Psoas muscle (tissue), 8 donors: ENCODE results near the gene ABL2. TPM values are rescaled to one million over a fixed set of nuclear protein-coding genes. Genes with fewer than 3 reads are reported as not detected.
"Not testable (repeated sequence)": the region's sequence is repeated elsewhere in the genome, so short reads cannot be mapped to it uniquely, and the experiment has no call there.

ENCODE experiments used
- ATAC-seq, 4 donors: fragments of 200-7000 bp; cut with Tn5 transposase; one replicate each; pipeline ENCODE4 v1.9.1; 2020; ENCODE audit warnings: moderate library complexity in 3 of 4, mild to moderate bottlenecking in 2 of 4
- DNase-seq, 2 donors: peaks; one replicate each; pipeline ENCODE4 v3.0.0-alpha.2; 2020
- H3K27ac ChIP-seq: fragments of 200-600 bp; one replicate; pipeline ENCODE4 v1.8.0; 2022
- H3K27me3 ChIP-seq, 3 donors: fragments of 200-600 bp in 1 of 3; one replicate each; pipeline versions ENCODE4 v1.6.1 to v1.8.0; 2013 to 2022; ENCODE audit warnings: low read length in 2 of 3, mild to moderate bottlenecking in 2 of 3, moderate library complexity in 1 of 3; ENCODE audit not compliant: insufficient read depth in 3 of 3
- H3K36me3 ChIP-seq, 2 donors: fragments of 200-600 bp in 1 of 2; one replicate each; pipeline versions ENCODE4 v1.6.1 to v1.8.0; 2013 to 2022; ENCODE audit warnings: low read depth in 1 of 2, mild to moderate bottlenecking in 1 of 2, moderate library complexity in 1 of 2; ENCODE audit not compliant: insufficient read depth in 1 of 2
- H3K4me1 ChIP-seq: fragments of 200-600 bp; one replicate; pipeline ENCODE4 v1.8.0; 2022
- H3K4me3 ChIP-seq: fragments of 200-600 bp; one replicate; pipeline ENCODE4 v1.8.0; 2022; ENCODE audit warnings: mild to moderate bottlenecking
- H3K9me3 ChIP-seq: fragments of 200-600 bp; one replicate; pipeline ENCODE4 v1.8.0; 2022
- WGBS, 3 donors: extraction: QIAGEN DNeasy Blood & Tissue Kit; methylation state at CpG; one replicate each; pipeline versions ENCODE4 v1.1.6 to v1.1.7; 2013; 5-methylcytosine and 5-hydroxymethylcytosine counted together
- intact Hi-C, 2 donors: fragments of 100-400 bp; cut with DNase I; formaldehyde crosslinking; loops; one replicate each; pipeline versions ENCODE4 v1.11.0 to v1.14.2; 2022
- polyA plus RNA-seq, 3 donors: library from polyadenylated mRNA; stranded (reverse); fragments of 200-250 nt; gene quantifications; one replicate each; pipeline ENCODE4 v1.2.3, GENCODE V29; 2013
- total RNA-seq, 4 donors: library from RNA; stranded (reverse); fragmentation: NEBNext Ultra II Directional in 2 of 4; extraction: Animal tissue kit (Norgen Biotek cat#: 25700) in 2 of 4; gene quantifications; one replicate each; pipeline versions ENCODE4 v1.2.1 to v1.2.4, GENCODE V29; 2021 to 2023
- TF ChIP-seq, protein P1 (sequence below): fragments of 200-600 bp; IDR thresholded peaks from one replicate; pipeline ENCODE4 v1.8.0; 2022; ENCODE audit warnings: antibody characterized with exemption
- donor health status: healthy with polysubstance abuse.
- donor health status: DM: no; HTN: no; CAD: no; lungs with moderate emphysema.
- donor health status: Bipolar disorder and iron deficiency.
- donor health status: healthy.
- donor health status: DM: yes; HTN: yes; CAD: no.
- donor health status: DM: no; HTN: no; CAD: no.
- donor health status: DM: no; HTN: no; CAD: no.
- donor health status: DM: yes; HTN: yes; CAD: no.

ABL2 gene
- total and polyA plus RNA-seq, 7 donors, result 1.4 to 11.7 (median 8.6) TPM

DNA sequence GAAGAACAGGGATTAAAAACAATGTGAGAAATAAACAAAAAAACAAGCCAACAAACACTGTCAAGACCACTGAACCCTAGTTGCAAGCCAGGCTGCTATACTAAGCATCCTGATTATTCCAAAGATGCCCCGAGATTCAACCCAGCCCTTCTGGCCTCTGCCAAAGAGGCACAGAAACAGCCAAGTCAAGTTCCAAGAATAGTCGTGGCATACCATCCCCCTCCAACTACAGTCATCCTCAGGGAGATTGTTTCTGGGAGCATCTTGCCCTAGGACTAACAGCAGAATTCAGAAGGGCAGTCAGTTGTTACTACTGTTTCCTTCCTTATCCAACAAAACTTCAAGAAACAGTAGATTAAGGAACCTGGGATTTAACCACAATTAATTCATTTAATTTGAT is 52.3 kb downstream of the ABL2 start:
- peak; percentile 67 to 84 (median 82) for ATAC-seq
- peaks cover 61% of the 10 kb centered on the region for H3K4me1 ChIP-seq
- 4 to 15% (median 14%) methylated on average over 2 of the region's 2 CpGs for WGBS, 3 donors
- intact Hi-C loops, result no loop called here
- H3K9me3 ChIP-seq, result no peaks in the 10 kb centered on the region
- DNase-seq, result peak in 1 of 2 donors; percentile 57
- H3K27ac ChIP-seq, result peak overlapping the region; percentile 92
- no peak overlapping the region for H3K4me3 ChIP-seq
- TF ChIP-seq, protein P1, sequence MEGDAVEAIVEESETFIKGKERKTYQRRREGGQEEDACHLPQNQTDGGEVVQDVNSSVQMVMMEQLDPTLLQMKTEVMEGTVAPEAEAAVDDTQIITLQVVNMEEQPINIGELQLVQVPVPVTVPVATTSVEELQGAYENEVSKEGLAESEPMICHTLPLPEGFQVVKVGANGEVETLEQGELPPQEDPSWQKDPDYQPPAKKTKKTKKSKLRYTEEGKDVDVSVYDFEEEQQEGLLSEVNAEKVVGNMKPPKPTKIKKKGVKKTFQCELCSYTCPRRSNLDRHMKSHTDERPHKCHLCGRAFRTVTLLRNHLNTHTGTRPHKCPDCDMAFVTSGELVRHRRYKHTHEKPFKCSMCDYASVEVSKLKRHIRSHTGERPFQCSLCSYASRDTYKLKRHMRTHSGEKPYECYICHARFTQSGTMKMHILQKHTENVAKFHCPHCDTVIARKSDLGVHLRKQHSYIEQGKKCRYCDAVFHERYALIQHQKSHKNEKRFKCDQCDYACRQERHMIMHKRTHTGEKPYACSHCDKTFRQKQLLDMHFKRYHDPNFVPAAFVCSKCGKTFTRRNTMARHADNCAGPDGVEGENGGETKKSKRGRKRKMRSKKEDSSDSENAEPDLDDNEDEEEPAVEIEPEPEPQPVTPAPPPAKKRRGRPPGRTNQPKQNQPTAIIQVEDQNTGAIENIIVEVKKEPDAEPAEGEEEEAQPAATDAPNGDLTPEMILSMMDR, result no peak
- H3K27me3 ChIP-seq, result no peaks in the 10 kb centered on the region
- H3K36me3 ChIP-seq, result no peaks in the 10 kb centered on the region

DNA sequence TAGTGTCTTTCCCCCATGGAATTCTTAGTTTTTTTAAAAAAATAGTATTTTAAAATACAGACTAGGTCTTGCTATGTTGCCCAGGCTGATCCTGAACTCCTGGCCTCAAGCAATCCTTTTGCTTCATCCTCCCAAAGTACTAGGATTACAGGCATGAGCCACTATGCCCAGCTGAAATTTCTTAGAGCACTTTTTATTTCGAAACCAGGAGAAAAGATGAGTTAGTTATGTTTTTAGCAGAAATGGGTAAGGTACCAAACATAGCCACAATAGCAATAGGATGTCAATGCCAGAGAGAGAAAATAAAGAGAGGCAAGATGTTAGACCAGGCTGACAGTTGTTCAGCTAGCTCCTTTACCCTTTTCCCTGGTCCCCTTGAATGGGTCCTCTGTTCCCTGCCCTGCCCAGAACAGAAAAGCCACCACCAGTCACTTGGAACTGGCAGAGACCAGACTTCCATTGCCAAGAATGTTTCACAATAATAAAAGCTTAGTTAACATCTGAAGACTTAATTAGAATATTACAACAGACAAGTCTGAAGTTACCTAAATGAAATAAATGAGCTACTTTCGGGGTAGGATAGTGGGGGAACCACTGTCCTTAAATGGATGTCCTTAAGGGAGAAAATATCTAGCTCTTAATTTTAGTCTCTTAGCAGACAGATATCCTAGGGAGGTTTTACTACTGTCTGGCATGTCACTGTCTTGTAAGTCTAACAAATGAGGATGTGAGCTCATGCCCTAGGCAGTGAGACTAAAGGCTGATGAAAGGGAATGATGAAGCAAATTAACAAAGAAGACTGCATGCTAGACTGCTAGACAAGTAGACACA is 54.3 kb downstream of the ABL2 start:
- H3K27ac ChIP-seq, result peak overlapping the region; percentile 92
- intact Hi-C loops, result no loop called here
- peaks cover 50% of the 10 kb centered on the region for H3K4me1 ChIP-seq
- TF ChIP-seq, protein P1, result no peak
- 33 to 56% (median 36%) methylated on average over 2 of the region's 2 CpGs for WGBS, 3 donors
- no peaks in the 10 kb centered on the region for H3K27me3 ChIP-seq
- DNase-seq (no peak), ATAC-seq (peak; percentile 86 to 90 (median 87))
- no peaks in the 10 kb centered on the region for H3K9me3 ChIP-seq
- peak overlapping the region; percentile 22 for H3K4me3 ChIP-seq
- H3K36me3 ChIP-seq, result no peaks in the 10 kb centered on the region

DNA sequence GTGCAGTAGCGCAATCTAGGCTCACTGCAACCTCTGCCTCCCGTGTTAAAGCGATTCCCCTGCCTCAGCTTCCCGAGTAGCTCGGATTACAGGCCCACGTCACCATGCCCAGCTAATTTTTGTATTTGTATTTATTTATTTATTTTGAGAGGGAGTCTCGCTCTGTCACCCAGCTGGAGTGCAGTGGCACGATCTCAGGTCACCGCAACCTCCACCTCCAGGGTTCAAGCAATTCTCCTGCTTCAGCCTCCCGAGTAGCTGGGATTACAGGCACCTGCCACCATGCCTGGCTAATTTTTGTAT is 59.1 kb downstream of the ABL2 start:
- intact Hi-C loops, H3K9me3 ChIP-seq, H3K36me3 ChIP-seq, H3K4me3 ChIP-seq, DNase-seq, ATAC-seq, H3K27ac ChIP-seq, H3K27me3 ChIP-seq: not testable (repeated sequence)
- H3K4me1 ChIP-seq, result peaks cover 20% of the 10 kb centered on the region
- WGBS, 3 donors, result 94 to 95% (median 95%) methylated on average over 10 of the region's 10 CpGs

DNA sequence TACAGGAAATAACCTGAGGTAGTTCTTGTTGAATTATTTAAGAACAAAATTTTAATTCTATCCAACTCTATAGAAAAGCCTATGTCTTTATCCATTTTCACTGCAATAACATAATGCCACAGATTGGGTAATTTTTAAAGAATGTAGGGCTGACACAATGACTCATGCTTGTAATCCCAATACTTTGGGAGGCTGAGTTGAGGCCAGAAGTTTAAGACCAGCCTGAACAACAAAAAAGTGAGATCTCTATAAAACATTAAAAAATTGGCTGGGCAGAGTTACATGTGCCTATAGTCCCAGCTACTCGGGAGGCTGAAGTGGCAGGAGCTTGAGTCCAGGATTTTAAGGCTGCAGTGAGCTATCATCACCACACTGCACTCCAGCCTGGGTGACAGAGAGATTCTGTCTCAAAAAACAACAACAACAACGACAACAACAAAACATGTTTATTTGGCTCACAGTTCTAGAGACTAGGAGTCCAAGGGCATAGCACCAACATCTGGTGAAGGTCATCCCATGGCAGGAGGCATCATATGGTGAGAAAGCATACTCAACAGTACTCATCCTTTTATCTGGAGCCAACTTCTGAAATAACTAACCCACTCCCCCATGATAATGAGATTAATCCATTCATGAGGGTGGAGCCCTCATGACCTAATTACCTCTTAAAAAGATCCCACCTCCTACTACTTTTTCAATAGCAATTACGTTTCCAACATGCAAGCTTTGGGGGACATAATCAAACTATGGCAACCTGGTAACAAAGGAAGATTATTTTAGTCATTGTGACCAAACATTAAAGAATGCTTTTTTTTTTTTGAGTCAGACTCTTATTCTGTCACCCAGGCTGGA is 59.6 kb downstream of the ABL2 start:
- Histone ChIP-seq H3K36me3 (no peaks in the 10 kb centered on the region), H3K4me1 (peaks cover 14% of the 10 kb centered on the region), H3K27me3 (no peaks in the 10 kb centered on the region), H3K4me3 (no peak overlapping the region), H3K9me3 (no peaks in the 10 kb centered on the region), H3K27ac (no peak overlapping the region)
- 55 to 61% (median 60%) methylated on average over 3 of the region's 3 CpGs for WGBS, 3 donors
- intact Hi-C loops, result no loop called here
- ATAC-seq (peak in 3 of 4 donors; percentile 32 to 44 (median 39)), DNase-seq (no peak)
- TF ChIP-seq, protein P1, result no peak

DNA sequence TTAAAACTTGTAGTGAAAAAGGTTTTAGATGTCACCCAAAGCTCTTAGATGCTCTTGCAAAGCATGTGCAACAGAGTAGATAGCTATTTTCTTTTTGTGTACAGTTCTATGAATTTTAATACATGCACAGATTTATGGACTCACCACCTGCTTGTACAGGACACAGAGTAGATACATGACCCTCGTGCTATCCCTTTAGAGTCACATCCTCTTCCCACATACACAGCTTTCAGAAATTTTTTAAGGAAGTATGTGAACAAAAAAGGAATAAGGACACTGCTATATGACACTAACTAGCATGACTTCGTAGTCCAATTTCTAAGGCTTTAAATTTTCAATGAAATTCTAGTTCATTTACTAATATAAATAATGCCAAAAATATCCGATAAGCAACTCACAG is 60.9 kb downstream of the ABL2 start:
- TF ChIP-seq, protein P1, result no peak
- Histone ChIP-seq H3K27ac (no peak overlapping the region), H3K9me3 (no peaks in the 10 kb centered on the region), H3K4me3 (no peak overlapping the region), H3K36me3 (no peaks in the 10 kb centered on the region), H3K27me3 (no peaks in the 10 kb centered on the region), H3K4me1 (peaks cover 10% of the 10 kb centered on the region)
- WGBS, 3 donors, result 62 to 71% (median 67%) methylated on average over 3 of the region's 3 CpGs
- intact Hi-C loops, result no loop called here
- no peak for ATAC-seq
- no peak for DNase-seq
